Lower lobe of right lung (tissue), 2 donors: ENCODE data around the gene RPL22. TPM values are rescaled to one million over a fixed set of nuclear protein-coding genes. Genes with fewer than 3 reads are reported as not detected.
"Not testable (repeated sequence)": the region's sequence is repeated elsewhere in the genome, so short reads cannot be mapped to it uniquely, and the experiment has no call there.

Source experiments
- ATAC-seq, 2 donors: fragments of 200-7000 bp; cut with Tn5 transposase; one replicate each; pipeline ENCODE4 v1.9.1; 2020 to 2022; ENCODE audit warnings: mild to moderate bottlenecking in 2 of 2, moderate library complexity in 2 of 2
- DNase-seq: peaks from one replicate; pipeline ENCODE4 v3.0.0-alpha.2; 2020
- H3K27ac ChIP-seq: fragments of 200-600 bp; one replicate; pipeline ENCODE4 v1.8.0; 2022
- H3K27me3 ChIP-seq: fragments of 200-600 bp; one replicate; pipeline ENCODE4 v1.8.0; 2022; ENCODE audit warnings: low read depth
- H3K36me3 ChIP-seq: fragments of 200-600 bp; one replicate; pipeline ENCODE4 v1.8.0; 2022; ENCODE audit warnings: mild to moderate bottlenecking
- H3K4me1 ChIP-seq: fragments of 200-600 bp; one replicate; pipeline ENCODE4 v1.8.0; 2022
- H3K4me3 ChIP-seq: fragments of 200-600 bp; one replicate; pipeline ENCODE4 v1.8.0; 2022; ENCODE audit warnings: mild to moderate bottlenecking
- H3K9me3 ChIP-seq: fragments of 200-600 bp; one replicate; pipeline ENCODE4 v1.8.0; 2022
- intact Hi-C: fragments of 100-400 bp; cut with DNase I; formaldehyde crosslinking; loops from one replicate; pipeline ENCODE4 v1.11.0; 2022
- total RNA-seq: library from RNA; stranded (reverse); fragmentation: NEBNext Ultra II Directional; extraction: Animal tissue kit (Norgen Biotek cat#: 25700); gene quantifications from one replicate; pipeline ENCODE4 v1.2.1, GENCODE V29; 2021
- TF ChIP-seq, protein P1 (sequence below): fragments of 200-600 bp; IDR thresholded peaks from one replicate; pipeline ENCODE4 v1.8.0; 2022; ENCODE audit warnings: antibody characterized with exemption, mild to moderate bottlenecking
- donor health status: DM: no; HTN: yes; CAD: no; lungs with severe emphysema.

RPL22 gene
- total RNA-seq, 1 donor from 2014 or later: 317 TPM

DNA sequence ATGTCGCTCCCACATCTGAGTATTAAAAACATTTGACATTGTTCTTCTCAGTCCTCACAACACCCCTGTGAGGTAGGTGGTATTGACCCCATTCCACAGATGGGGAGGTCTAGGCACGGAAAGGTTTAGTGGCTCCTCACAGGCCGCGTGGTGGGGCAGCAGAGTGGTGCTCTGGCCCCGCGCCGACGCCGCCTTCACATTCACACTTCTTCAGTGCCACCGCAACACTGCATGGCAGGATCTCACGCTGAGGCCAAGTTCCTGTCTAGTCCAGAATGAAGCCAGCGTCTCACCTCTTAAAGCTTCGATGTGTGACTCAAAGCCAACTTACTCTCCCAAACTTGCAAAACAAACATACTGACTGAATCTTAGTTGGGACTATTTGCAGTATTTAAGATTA lies 24.2 kb upstream of the RPL22 start:
- peaks cover 7% of the 10 kb centered on the region for H3K4me1 ChIP-seq
- ATAC-seq (no peak), DNase-seq (no peak)
- no peaks in the 10 kb centered on the region for H3K27me3 ChIP-seq
- no peak overlapping the region for H3K4me3 ChIP-seq
- peaks cover 70% of the 10 kb centered on the region for H3K36me3 ChIP-seq
- no peak overlapping the region for H3K27ac ChIP-seq
- intact Hi-C loops: no loop called here
- H3K9me3 ChIP-seq: no peaks in the 10 kb centered on the region
- TF ChIP-seq, protein P1, sequence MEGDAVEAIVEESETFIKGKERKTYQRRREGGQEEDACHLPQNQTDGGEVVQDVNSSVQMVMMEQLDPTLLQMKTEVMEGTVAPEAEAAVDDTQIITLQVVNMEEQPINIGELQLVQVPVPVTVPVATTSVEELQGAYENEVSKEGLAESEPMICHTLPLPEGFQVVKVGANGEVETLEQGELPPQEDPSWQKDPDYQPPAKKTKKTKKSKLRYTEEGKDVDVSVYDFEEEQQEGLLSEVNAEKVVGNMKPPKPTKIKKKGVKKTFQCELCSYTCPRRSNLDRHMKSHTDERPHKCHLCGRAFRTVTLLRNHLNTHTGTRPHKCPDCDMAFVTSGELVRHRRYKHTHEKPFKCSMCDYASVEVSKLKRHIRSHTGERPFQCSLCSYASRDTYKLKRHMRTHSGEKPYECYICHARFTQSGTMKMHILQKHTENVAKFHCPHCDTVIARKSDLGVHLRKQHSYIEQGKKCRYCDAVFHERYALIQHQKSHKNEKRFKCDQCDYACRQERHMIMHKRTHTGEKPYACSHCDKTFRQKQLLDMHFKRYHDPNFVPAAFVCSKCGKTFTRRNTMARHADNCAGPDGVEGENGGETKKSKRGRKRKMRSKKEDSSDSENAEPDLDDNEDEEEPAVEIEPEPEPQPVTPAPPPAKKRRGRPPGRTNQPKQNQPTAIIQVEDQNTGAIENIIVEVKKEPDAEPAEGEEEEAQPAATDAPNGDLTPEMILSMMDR: no peak

DNA sequence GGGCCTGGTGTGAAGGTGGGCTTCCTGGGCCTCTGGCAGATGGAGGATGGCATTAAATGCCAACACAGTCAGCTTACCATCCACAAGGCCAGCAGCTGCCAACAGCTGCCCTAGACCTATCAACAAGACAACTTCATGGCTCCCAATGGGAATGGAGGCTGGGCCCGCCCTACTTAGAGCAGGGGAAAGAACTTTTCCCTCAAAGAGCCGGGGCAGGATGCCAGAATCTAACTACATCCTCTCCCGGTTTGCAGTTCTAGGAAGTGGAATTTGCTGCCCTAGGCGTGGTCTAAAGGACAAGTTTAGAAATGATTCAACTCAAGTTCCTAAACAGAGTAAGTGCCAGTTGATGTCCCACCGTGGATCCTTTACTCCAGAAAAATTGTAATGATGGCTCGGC lies 23.2 kb upstream of the RPL22 start:
- no peak for DNase-seq
- intact Hi-C loops: no loop called here
- no peaks in the 10 kb centered on the region for H3K27me3 ChIP-seq
- ATAC-seq: peak in 1 of 2 donors; percentile 6
- H3K9me3 ChIP-seq: no peaks in the 10 kb centered on the region
- H3K36me3 ChIP-seq: peaks cover 60% of the 10 kb centered on the region
- peaks cover 7% of the 10 kb centered on the region for H3K4me1 ChIP-seq
- H3K27ac ChIP-seq: no peak overlapping the region
- TF ChIP-seq, protein P1: no peak
- H3K4me3 ChIP-seq: no peak overlapping the region

DNA sequence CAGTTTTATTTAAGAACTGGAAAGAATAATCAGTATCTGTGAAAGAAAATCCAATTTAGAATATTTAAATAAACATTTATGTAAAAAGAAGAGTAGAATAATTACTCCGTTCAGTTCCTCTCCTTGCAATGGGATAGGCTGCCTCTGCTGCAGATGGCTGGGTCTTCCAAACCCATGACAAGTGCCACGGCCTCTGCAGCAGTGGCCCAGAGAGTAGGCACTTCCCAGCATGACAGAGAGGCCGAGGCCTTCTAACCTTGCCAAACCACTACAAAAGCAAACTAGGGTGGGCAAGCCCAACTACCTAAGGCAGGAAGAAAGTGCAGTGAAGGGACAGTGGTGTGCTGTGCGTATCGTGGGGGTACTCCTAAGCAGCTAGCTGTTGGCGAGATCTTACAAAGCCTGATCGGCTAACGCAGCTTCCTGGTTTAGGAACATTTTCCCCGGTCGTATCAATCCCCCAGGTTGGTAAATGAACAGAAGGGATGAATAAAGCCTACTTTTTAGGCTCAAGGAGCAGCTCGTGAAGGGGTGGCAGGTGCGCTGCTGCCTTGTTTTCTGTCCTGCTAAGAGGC lies 21.9 kb upstream of the RPL22 start:
- H3K36me3 ChIP-seq: peaks cover 46% of the 10 kb centered on the region
- intact Hi-C loops: no loop called here
- ATAC-seq (no peak), DNase-seq (no peak)
- TF ChIP-seq, protein P1: no peak
- no peak overlapping the region for H3K27ac ChIP-seq
- no peaks in the 10 kb centered on the region for H3K9me3 ChIP-seq
- H3K27me3 ChIP-seq: no peaks in the 10 kb centered on the region
- H3K4me3 ChIP-seq: no peak overlapping the region
- peaks cover 7% of the 10 kb centered on the region for H3K4me1 ChIP-seq

DNA sequence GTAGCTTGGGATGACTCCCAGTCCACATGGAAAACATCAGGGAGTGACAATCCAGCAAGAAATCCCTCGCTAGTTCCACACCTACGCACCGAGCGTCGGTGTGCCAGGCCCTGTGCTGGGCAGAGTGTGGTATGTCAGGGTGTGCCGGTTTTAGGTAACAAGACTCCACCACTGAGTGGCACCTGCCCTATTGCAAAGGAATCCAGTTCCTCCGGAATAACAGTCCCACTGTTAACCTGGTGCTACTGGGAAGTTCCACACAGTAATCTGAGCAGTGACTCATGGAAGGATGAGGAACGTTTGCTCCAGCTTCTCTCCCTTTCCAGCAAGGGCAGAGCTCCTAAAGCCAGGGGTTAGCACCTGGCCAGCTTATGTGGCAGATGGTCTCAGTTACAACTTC lies 20.8 kb upstream of the RPL22 start:
- TF ChIP-seq, protein P1: no peak
- Histone ChIP-seq H3K9me3 (no peaks in the 10 kb centered on the region), H3K4me1 (peaks cover 7% of the 10 kb centered on the region), H3K36me3 (peaks cover 36% of the 10 kb centered on the region), H3K27ac (no peak overlapping the region), H3K27me3 (no peaks in the 10 kb centered on the region), H3K4me3 (no peak overlapping the region)
- intact Hi-C loops: no loop called here
- DNase-seq (no peak), ATAC-seq (peak; percentile 52 to 80)

DNA sequence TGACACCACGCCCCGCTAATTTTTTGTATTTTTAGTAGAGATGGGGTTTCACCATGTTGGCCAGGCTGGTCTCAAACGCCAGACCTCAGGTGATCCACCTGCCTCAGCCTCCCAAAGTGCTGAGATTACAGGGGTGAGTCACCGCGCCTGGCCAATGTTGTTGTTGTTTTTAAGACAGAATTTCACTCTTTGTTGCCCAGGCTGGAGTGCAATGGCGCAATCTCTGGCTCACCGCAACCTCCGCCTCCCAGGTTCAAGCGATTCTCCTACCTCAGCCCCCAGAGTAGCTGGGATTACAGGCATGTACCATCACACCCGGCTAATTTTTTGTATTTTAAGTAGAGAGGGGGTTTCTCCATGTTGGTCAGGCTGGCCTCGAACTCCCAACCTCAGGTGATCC lies 20.2 kb upstream of the RPL22 start:
- H3K4me3 ChIP-seq, H3K27ac ChIP-seq, DNase-seq, ATAC-seq, H3K4me1 ChIP-seq, H3K9me3 ChIP-seq, intact Hi-C loops, H3K27me3 ChIP-seq: not testable (repeated sequence)
- H3K36me3 ChIP-seq: peaks cover 30% of the 10 kb centered on the region

DNA sequence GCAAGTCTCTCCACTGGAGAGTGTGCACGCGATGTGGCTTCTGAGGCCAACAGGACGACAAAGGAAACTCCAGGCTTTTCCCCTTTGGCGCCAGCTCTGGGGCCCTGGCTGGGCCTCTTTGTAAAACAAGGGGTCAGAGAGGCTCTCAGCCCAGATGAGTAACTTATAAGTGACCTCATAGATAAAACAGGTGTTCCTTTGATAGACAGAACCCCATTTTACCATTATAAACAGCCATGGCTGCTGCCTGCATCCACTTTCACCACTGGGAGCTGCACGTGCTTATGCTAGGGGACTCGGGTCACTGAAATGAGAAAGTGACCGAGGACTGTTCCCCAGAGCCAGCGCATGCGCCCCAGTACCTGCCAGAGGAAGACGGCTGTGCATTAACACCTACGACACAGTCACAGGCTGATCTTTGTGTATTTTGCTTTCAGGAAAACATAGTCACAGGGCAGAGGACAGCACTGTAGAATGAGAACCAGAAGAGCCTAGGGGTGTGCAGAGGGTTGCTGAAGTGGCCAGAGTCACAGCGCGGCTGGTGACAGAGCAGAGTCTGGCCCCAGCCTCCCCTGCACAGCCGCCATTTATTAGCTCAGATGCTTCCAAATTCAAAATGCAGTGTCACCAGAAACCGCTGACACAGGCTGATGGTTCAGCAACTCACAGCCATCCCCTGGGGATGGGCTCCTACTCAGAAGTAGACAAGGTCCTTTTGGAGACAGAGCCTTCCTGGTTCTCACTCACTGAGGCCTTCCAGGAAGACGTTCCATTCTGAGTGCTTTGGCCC lies 19.2 kb upstream of the RPL22 start:
- intact Hi-C loops: no loop called here
- TF ChIP-seq, protein P1: no peak
- H3K27me3 ChIP-seq: no peaks in the 10 kb centered on the region
- DNase-seq (no peak), ATAC-seq (peak; percentile 5 to 45)
- H3K36me3 ChIP-seq: peaks cover 19% of the 10 kb centered on the region
- H3K4me1 ChIP-seq: peaks cover 7% of the 10 kb centered on the region
- no peak overlapping the region for H3K4me3 ChIP-seq
- no peaks in the 10 kb centered on the region for H3K9me3 ChIP-seq
- H3K27ac ChIP-seq: no peak overlapping the region
